Psoas muscle (tissue), 8 donors: ENCODE data around the gene HIP1. TPM values are rescaled to one million over a fixed set of nuclear protein-coding genes. Genes with fewer than 3 reads are reported as not detected.

Experiments used
- ATAC-seq, 4 donors: fragments of 200-7000 bp; cut with Tn5 transposase; one replicate each; pipeline ENCODE4 v1.9.1; 2020; ENCODE audit warnings: moderate library complexity in 3 of 4, mild to moderate bottlenecking in 2 of 4
- DNase-seq, 2 donors: peaks; one replicate each; pipeline ENCODE4 v3.0.0-alpha.2; 2020
- H3K27ac ChIP-seq: fragments of 200-600 bp; one replicate; pipeline ENCODE4 v1.8.0; 2022
- H3K27me3 ChIP-seq, 3 donors: fragments of 200-600 bp in 1 of 3; one replicate each; pipeline versions ENCODE4 v1.6.1 to v1.8.0; 2013 to 2022; ENCODE audit warnings: low read length in 2 of 3, mild to moderate bottlenecking in 2 of 3, moderate library complexity in 1 of 3; ENCODE audit not compliant: insufficient read depth in 3 of 3
- H3K36me3 ChIP-seq, 2 donors: fragments of 200-600 bp in 1 of 2; one replicate each; pipeline versions ENCODE4 v1.6.1 to v1.8.0; 2013 to 2022; ENCODE audit warnings: low read depth in 1 of 2, mild to moderate bottlenecking in 1 of 2, moderate library complexity in 1 of 2; ENCODE audit not compliant: insufficient read depth in 1 of 2
- H3K4me1 ChIP-seq: fragments of 200-600 bp; one replicate; pipeline ENCODE4 v1.8.0; 2022
- H3K4me3 ChIP-seq: fragments of 200-600 bp; one replicate; pipeline ENCODE4 v1.8.0; 2022; ENCODE audit warnings: mild to moderate bottlenecking
- H3K9me3 ChIP-seq: fragments of 200-600 bp; one replicate; pipeline ENCODE4 v1.8.0; 2022
- CTCF ChIP-seq: fragments of 200-600 bp; IDR thresholded peaks from one replicate; pipeline ENCODE4 v1.8.0; 2022; ENCODE audit warnings: antibody characterized with exemption
- WGBS, 3 donors: extraction: QIAGEN DNeasy Blood & Tissue Kit; methylation state at CpG; one replicate each; pipeline versions ENCODE4 v1.1.6 to v1.1.7; 2013; 5-methylcytosine and 5-hydroxymethylcytosine counted together
- intact Hi-C, 2 donors: fragments of 100-400 bp; cut with DNase I; formaldehyde crosslinking; loops; one replicate each; pipeline versions ENCODE4 v1.11.0 to v1.14.2; 2022
- polyA plus RNA-seq, 3 donors: library from polyadenylated mRNA; stranded (reverse); fragments of 200-250 nt; gene quantifications; one replicate each; pipeline ENCODE4 v1.2.3, GENCODE V29; 2013
- total RNA-seq, 4 donors: library from RNA; stranded (reverse); fragmentation: NEBNext Ultra II Directional in 2 of 4; extraction: Animal tissue kit (Norgen Biotek cat#: 25700) in 2 of 4; gene quantifications; one replicate each; pipeline versions ENCODE4 v1.2.1 to v1.2.4, GENCODE V29; 2021 to 2023
- donor health status: healthy with polysubstance abuse.
- donor health status: DM: no; HTN: no; CAD: no; lungs with moderate emphysema.
- donor health status: Bipolar disorder and iron deficiency.
- donor health status: healthy.
- donor health status: DM: yes; HTN: yes; CAD: no.
- donor health status: DM: no; HTN: no; CAD: no.
- donor health status: DM: no; HTN: no; CAD: no.
- donor health status: DM: yes; HTN: yes; CAD: no.

The HIP1 gene
- total and polyA plus RNA-seq, 7 donors: 2.5 to 11.9 (median 5.4) TPM

GRCh38 chr7:75536491-75536890 lies 202.2 kb downstream of the HIP1 start:
- H3K4me3 ChIP-seq: no peak overlapping the region
- 88 to 97% (median 92%) methylated on average over 4 of the region's 4 CpGs for WGBS, 3 donors
- H3K36me3 ChIP-seq: peaks cover 0 to 51% of the 10 kb centered on the region in 2 donors
- peaks cover 8% of the 10 kb centered on the region for H3K4me1 ChIP-seq
- no peaks in the 10 kb centered on the region for H3K27me3 ChIP-seq
- no peaks in the 10 kb centered on the region for H3K9me3 ChIP-seq
- no peak for DNase-seq
- no peak for ATAC-seq
- no peak overlapping the region for H3K27ac ChIP-seq
- no peak for TF ChIP-seq CTCF
- intact Hi-C loops: loop anchor here (10.0 kb wide), 2 partner anchors 228 to 488 kb away; no protein-coding TSS in a partner anchor

DNA sequence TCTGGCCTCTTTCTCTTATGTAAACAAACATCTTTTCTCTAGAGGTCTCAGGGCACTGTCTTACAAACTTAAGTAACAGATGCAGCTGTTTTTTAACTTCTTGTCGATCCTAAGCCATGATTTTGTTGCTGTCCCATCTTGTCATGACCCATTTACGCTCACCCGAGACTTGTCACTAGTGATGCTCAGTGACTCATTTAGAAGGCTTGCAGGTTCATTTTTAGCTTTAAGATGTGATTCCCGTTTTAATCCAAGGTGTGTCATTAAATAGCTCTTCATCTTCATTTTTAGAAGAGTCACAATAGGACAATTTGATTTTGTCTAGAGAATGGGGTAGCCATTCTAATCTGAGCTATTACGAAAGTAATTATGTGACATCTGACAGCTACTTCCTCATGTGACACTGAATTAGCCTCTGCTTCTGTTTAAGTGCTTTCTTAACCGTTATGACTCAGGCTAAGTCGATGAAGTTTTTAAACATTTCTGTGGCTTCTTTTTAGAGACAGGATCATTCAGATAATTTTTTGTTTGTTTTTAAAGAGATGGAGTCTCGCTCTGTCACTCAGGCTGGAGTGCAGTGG lies 203.9 kb downstream of the HIP1 start:
- H3K4me1 ChIP-seq: peaks cover 13% of the 10 kb centered on the region
- no peaks in the 10 kb centered on the region for H3K9me3 ChIP-seq
- TF ChIP-seq CTCF: no peak
- no peaks in the 10 kb centered on the region for H3K27me3 ChIP-seq
- intact Hi-C loops: loop anchor here (10.0 kb wide), 2 partner anchors 230 to 490 kb away; no protein-coding TSS in a partner anchor
- H3K27ac ChIP-seq: no peak overlapping the region
- no peak overlapping the region for H3K4me3 ChIP-seq
- H3K36me3 ChIP-seq: peaks cover 0 to 44% of the 10 kb centered on the region in 2 donors
- ATAC-seq (no peak), DNase-seq (no peak)
- WGBS, 3 donors: 72 to 84% (median 77%) methylated on average over 8 of the region's 8 CpGs

DNA sequence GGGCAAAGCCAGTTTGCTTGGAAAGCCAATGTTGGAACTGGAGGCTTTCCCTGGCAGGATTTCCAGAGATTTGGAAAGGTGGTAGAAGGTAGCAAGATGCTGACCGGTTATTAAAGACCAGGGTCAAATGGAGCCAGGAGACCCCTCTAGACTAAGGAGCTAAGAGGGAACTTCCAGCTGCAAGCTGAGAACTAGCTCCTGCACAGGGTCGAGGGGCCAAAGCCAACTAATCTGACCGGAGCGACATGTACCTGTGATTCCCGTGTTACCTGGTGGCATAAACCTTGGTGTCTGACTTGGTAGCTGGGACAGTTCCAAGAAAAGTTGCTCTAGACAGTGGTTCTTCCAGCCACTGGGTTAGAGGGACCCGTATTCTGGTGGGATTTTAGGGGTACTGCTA lies 204.8 kb downstream of the HIP1 start:
- WGBS, 3 donors: 91 to 95% (median 93%) methylated on average over 6 of the region's 6 CpGs
- H3K27me3 ChIP-seq: no peaks in the 10 kb centered on the region
- H3K36me3 ChIP-seq: peaks cover 0 to 37% of the 10 kb centered on the region in 2 donors
- H3K4me1 ChIP-seq: peaks cover 13% of the 10 kb centered on the region
- ATAC-seq (no peak), DNase-seq (no peak)
- no peaks in the 10 kb centered on the region for H3K9me3 ChIP-seq
- no peak overlapping the region for H3K4me3 ChIP-seq
- H3K27ac ChIP-seq: no peak overlapping the region
- TF ChIP-seq CTCF: no peak
- intact Hi-C loops: loop anchor here (10.0 kb wide), 2 partner anchors 231 to 491 kb away; no protein-coding TSS in a partner anchor

DNA sequence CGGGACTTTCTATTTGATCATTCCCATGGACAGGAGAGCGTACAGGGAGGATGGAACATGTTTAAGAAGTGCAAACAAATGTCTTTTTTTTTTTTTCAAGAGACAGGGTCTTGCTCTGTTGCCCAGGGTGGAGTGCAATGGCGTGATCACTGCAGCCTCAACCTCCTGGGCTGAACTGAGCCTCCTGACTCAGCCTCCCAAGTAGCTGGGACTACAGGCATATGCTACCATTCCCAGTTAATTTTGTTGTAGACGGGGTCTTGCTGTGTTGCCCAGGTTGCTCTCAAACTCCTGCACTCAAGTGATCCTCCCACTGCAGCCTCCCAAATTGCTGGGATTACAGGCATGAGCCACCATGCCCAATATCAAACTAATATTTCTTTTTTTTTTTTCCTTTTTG lies 206.1 kb downstream of the HIP1 start:
- Histone ChIP-seq H3K36me3 (peaks cover 0 to 27% of the 10 kb centered on the region in 2 donors), H3K4me1 (peaks cover 17% of the 10 kb centered on the region), H3K9me3 (no peaks in the 10 kb centered on the region), H3K27me3 (no peaks in the 10 kb centered on the region), H3K4me3 (no peak overlapping the region), H3K27ac (no peak overlapping the region)
- no peak for ATAC-seq
- 88 to 97% (median 95%) methylated on average over 4 of the region's 4 CpGs for WGBS, 3 donors
- intact Hi-C loops: loop anchor here (10.0 kb wide), 2 partner anchors 232 to 492 kb away; no protein-coding TSS in a partner anchor
- no peak for TF ChIP-seq CTCF
- no peak for DNase-seq
